Measurements from ENCODE around the gene ARHGEF25.

- TF ChIP-seq POLR2A (IDR thresholded peaks at IDR 0.05; ENCODE audit: low read depth, low read length) (no peak), SMC3 (IDR thresholded peaks at IDR 0.05; ENCODE audit: low read depth, low read length) (no peak), ELK1 (IDR thresholded peaks at IDR 0.05; ENCODE audit: borderline replicate concordance, low read depth, low read length) (no peak), RAD21 (IDR thresholded peaks at IDR 0.05; ENCODE audit: low read length) (no peak), MXI1 (IDR thresholded peaks at IDR 0.05; ENCODE audit: borderline replicate concordance, low read depth, low read length) (no peak), MAFK (IDR thresholded peaks at IDR 0.05; ENCODE audit: low read depth, low read length) (no peak), RCOR1 (IDR thresholded peaks at IDR 0.05; ENCODE audit: insufficient replicate concordance, low read length) (no peak), RFX5 (IDR thresholded peaks at IDR 0.05; ENCODE audit: low read depth, low read length) (no peak), USF2 (IDR thresholded peaks at IDR 0.05; ENCODE audit: low read depth, low read length) (no peak)
- TF ChIP-seq, protein P1, sequence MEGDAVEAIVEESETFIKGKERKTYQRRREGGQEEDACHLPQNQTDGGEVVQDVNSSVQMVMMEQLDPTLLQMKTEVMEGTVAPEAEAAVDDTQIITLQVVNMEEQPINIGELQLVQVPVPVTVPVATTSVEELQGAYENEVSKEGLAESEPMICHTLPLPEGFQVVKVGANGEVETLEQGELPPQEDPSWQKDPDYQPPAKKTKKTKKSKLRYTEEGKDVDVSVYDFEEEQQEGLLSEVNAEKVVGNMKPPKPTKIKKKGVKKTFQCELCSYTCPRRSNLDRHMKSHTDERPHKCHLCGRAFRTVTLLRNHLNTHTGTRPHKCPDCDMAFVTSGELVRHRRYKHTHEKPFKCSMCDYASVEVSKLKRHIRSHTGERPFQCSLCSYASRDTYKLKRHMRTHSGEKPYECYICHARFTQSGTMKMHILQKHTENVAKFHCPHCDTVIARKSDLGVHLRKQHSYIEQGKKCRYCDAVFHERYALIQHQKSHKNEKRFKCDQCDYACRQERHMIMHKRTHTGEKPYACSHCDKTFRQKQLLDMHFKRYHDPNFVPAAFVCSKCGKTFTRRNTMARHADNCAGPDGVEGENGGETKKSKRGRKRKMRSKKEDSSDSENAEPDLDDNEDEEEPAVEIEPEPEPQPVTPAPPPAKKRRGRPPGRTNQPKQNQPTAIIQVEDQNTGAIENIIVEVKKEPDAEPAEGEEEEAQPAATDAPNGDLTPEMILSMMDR (conservative IDR thresholded peaks at IDR 0.05; ENCODE audit: low read depth, low read length), result no peak
Measured at GRCh38 chr12:57626111-57626920, 15.1 kb downstream of the ARHGEF25 start.

Data from IMR-90 (cell line).